Left colon (tissue), 2 donors: ENCODE measurements around the gene NDRG3. TPM values are rescaled to one million over a fixed set of nuclear protein-coding genes. Genes with fewer than 3 reads are reported as not detected.
"Not testable (repeated sequence)": the region's sequence is repeated elsewhere in the genome, so short reads cannot be mapped to it uniquely, and the experiment has no call there.

Experiments used
- ATAC-seq: fragments of 200-7000 bp; cut with Tn5 transposase; one replicate; pipeline ENCODE4 v1.9.1; 2020; ENCODE audit warnings: mild to moderate bottlenecking, moderate library complexity
- DNase-seq, 2 donors: peaks; one replicate each; pipeline ENCODE4 v3.0.0-alpha.2; 2020
- intact Hi-C, 2 donors: fragments of 100-400 bp; cut with DNase I in 1 of 2; cut with micrococcal nuclease in 1 of 2; formaldehyde crosslinking; loops; one replicate each; pipeline versions ENCODE4 v1.11.2 to v1.14.0; 2022; cut with DNase I, micrococcal nuclease
- total RNA-seq, 2 donors: library from RNA; stranded (reverse); fragmentation: NEBNext Ultra II Directional; extraction: Animal tissue kit (Norgen Biotek cat#: 25700); gene quantifications; one replicate each; pipeline ENCODE4 v1.2.1, GENCODE V29; 2021
- donor health status: DM: no; HTN: no; CAD: no.
- donor health status: DM: yes; HTN: yes; CAD: no.

NDRG3 gene
- total RNA-seq, 2 donors from 2014 or later, result 29.1 to 32.7 TPM

GRCh38 chr20:36655004-36655403 lies 90.9 kb downstream of the NDRG3 start:
- no peak for ATAC-seq
- no peak for DNase-seq
- intact Hi-C loops, result no loop called here

- ATAC-seq (no peak), DNase-seq (no peak)
- intact Hi-C loops, result no loop called here
These were observed 91.4 kb downstream of the NDRG3 start for GRCh38 chr20:36654506-36654905.

DNA sequence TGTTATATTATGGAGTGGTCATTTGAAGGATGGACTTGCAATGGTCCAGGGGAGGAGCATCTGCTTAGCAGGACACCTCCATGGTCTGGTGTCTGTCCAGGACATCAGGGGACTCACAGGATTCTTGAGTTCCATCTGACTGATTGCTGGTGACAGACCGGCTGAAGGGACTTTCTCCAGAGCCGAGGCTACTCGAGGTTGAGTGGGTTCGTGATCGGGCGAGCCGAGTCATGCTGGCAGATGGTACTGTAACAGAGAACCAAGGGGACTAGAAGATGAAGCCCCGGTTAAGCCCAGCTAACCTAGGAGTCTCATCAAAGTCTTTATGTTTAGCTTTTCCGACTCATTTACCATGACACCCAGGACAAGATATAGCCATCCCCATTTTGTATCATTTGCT lies 92.4 kb downstream of the NDRG3 start:
- DNase-seq (no peak), ATAC-seq (no peak)
- intact Hi-C loops, result no loop called here

GRCh38 chr20:36647196-36648121 lies 98.4 kb downstream of the NDRG3 start:
- intact Hi-C loops, result no loop called here
- DNase-seq (no peak), ATAC-seq (no peak)

- intact Hi-C loops, result no loop called here
- no peak for DNase-seq
- no peak for ATAC-seq
These were observed 99.2 kb downstream of the NDRG3 start for GRCh38 chr20:36646678-36647077.

DNA sequence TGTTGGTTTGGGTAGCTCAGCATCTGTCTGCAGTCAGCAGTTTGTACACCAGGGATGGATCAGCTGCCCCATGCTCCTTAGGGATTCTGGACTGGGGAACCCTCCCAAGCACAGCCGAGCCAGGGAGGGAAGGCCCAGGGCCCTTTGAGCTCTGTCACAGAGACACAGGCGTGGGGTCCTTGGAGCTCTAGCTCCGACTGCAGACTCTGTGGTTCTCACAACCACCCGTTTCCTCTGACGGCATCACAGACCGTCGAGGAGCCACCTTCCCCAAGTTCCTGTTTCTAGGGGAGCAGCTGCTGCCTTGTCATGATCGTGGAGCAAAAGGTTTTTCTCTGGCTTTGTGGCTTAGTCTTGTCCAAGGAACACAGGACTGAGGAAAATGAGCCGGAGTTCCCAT lies 99.9 kb downstream of the NDRG3 start, which contains the start of gene SLA2:
TSS of gene SLA2 (minus strand) at position 199 of the 400 bp plus-strand sequence. CDS start 4,861 bp downstream, outside the sequence.
- ATAC-seq, result peak; percentile 34

DNA sequence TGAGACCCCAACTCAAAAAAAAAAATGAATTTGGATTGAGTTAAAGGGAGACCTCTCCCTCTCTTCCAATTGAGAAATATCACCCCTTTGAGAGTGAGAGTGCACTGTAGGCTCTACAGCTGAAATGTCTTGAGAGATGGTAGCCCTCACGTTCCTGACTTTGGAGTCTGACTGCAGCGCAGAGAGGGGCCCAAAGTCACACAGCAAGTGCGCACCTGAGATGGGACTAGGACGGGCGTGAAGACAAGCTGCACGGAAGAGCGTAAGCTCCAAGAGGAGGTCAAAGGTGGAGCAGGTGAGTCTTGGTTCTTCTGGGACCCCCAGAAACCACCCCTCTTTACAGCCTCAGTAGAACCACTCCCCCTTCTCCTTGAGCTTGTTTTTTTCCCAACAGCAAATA lies 100.5 kb downstream of the NDRG3 start:
- ATAC-seq (no peak), DNase-seq (no peak)
- intact Hi-C loops, result no loop called here

More for the DNA sequence above, 99.9 kb downstream of the NDRG3 start, which contains the start of gene SLA2:
- intact Hi-C loops, result no loop called here
- DNase-seq, result peak; percentile 46 to 47

DNA sequence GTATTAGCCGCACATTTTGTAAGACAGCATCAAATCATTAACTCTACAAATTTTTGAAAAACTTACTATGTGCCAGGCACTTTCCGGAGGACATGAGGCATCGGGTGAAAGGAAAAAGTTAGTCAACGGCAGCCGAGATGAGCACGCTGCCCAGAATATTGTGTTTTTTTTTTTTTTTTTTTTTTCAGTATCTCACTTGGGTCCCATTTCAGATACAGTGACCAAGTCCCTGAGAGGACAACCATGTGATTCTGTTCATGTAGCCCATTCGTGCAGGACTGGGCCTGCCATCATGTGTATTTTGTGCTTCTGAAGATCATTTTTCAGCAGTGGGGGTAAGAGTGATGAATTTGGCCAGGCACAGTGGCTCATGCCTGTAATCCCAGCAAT lies 101.2 kb downstream of the NDRG3 start:
- DNase-seq (no peak), ATAC-seq (no peak)
- intact Hi-C loops, result no loop called here

GRCh38 chr20:36644032-36644705 lies 101.7 kb downstream of the NDRG3 start:
- ATAC-seq, result peak; percentile 43
- intact Hi-C loops, result no loop called here
- DNase-seq, result peak; percentile 29 to 31

DNA sequence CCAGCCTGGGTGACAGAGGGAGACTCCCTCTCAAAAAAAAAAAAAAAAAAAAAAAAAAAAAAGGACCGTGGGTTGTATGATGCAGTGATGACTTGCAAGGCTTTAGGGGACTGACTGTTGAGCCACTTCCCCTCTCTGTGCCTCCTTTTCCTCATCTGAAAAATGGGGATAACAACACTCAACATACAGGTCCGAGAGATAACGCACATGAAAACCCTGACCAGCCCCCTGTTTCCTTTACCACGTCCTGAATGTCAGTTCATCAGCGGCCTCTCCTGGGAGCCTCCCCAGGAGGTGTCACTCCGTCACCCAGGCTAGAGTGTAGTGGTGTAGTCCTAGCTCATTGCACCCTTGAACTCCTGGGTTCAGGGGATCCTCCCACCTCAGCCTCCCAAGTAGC lies 103.8 kb downstream of the NDRG3 start:
- ATAC-seq (no peak), DNase-seq (no peak)
- intact Hi-C loops, result no loop called here

DNA sequence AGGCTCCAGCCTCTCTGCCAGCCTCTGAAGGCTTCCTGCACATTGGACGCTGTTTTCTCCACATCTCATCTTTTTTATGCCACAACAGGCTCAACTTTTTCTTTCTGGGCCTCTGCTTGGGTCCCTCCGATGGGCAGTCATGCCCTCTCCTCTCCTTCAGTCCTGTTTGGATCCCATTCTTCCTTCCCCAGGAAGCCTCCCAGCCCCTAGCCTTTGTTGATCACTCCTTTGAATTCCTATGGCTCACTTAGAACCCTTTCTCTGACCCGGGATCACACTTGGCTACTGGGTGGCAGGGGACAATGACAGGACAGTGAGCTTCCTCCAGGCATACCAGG lies 104.4 kb downstream of the NDRG3 start:
- no peak for ATAC-seq
- intact Hi-C loops, result no loop called here
- no peak for DNase-seq

GRCh38 chr20:36638876-36639400 lies 107.0 kb downstream of the NDRG3 start:
- DNase-seq, intact Hi-C loops, ATAC-seq: not testable (repeated sequence)

- ATAC-seq (no peak), DNase-seq (no peak)
- intact Hi-C loops, result no loop called here
These were observed 111.5 kb downstream of the NDRG3 start for GRCh38 chr20:36634342-36634741.

DNA sequence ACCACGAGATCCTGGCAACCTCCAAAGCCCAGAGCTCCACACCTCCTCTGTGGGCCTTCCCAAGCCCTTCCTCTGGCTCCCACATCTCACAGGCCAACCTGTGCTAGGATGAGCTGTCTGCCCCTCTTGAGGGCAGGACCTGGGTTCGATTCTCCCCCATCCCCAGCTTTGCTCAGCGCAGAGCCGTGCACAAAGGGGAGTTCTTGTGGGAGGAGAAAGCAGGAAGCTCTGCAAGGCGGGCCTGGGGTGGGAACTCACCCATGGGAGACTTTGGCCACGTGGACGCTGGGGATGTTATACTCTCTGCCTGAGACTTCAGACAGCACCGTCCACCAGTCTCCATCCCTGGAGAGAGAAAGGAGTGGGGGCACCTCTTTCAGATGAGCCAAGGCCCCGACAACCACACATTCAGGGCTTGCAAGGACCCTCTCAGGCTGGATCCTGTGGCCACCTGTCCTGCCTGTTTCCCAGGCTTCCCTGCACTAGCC lies 112.6 kb downstream of the NDRG3 start:
- DNase-seq, result no peak
- intact Hi-C loops, result no loop called here
- no peak for ATAC-seq

DNA sequence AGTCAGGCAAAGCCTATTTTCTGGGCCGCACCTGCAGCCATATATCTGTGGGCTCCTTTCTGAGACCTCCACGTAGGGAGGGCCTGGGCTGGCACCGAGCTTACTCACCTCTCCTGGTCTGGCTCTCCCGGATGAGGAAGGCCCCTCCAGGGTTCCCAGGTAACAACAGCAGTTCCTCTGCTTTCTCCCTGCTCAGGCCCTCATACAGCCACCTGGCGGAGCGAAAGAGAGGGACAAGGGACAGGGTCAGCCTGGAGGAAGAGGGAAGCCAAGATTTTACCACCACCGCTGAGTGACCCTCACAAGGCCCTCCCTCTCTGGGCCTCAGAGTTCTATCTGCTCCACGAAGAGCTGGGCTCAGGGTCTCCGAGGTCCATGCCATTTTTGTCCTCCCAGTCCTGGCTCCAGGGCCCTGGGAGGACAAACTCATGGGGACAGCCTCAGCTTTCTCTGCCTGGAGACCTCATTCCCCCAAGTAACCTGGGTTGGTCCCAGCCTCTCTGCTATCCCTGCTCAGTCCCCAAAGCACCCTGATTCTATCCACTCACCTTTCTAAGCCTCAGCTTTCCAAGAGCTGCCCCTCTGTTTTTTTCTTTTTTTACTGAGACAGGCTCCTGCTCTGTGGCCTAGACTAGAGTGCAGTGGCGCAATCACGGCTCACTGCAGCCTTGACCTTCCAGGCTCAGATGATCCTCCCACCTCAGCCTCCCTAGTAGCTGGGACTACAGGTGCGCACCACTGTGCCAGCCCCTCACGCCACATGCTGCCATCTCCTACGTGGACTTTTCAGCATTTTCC lies 113.2 kb downstream of the NDRG3 start:
- DNase-seq (no peak), ATAC-seq (no peak)
- intact Hi-C loops, result no loop called here

- no peak for ATAC-seq
- no peak for DNase-seq
- intact Hi-C loops, result no loop called here
These were observed 113.8 kb downstream of the NDRG3 start for GRCh38 chr20:36632147-36632486.

DNA sequence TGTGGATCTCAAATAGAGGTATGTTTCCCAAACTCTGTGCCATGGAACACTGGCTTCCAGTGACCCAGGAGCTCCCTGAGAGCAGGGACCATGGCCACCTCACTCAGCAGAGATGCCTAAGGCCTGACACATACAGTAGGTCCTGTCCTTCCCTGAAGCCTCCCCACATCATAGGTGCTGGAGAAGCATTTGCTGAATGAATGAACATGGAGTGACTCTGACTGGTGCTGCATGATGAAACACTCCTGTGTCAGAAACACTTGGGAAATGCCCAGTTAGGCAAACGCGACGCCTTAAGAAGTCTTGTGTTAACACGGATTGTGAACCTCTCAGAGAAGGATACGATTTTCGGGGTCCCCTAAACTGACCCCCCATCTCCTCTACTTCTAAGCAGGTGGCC lies 114.2 kb downstream of the NDRG3 start:
- DNase-seq (no peak), ATAC-seq (no peak)
- intact Hi-C loops, result no loop called here

GRCh38 chr20:36629719-36630681 lies 115.9 kb downstream of the NDRG3 start:
- peak in 1 of 2 donors; percentile 33 for DNase-seq
- intact Hi-C loops, result no loop called here
- ATAC-seq, result peak; percentile 36
